Left lung (tissue), 10 donors: ENCODE data around the gene NFKBIE. TPM values are rescaled to one million over a fixed set of nuclear protein-coding genes. Genes with fewer than 3 reads are reported as not detected.

Source experiments
- ATAC-seq: fragments of 200-7000 bp; cut with Tn5 transposase; one replicate; pipeline ENCODE4 v1.9.1; 2020; ENCODE audit warnings: moderate library complexity
- DNase-seq, 4 donors: peaks; one replicate each; pipeline ENCODE4 v3.0.0-alpha.2; 2013 to 2020
- H3K27ac ChIP-seq, 2 donors: fragments of 200-600 bp; sonication (generic) in 1 of 2; one replicate each; pipeline versions ENCODE4 v1.5.0 to v1.8.0; 2020 to 2021
- H3K27me3 ChIP-seq, 2 donors: fragments of 200-600 bp; sonication (generic) in 1 of 2; one replicate each; pipeline versions ENCODE4 v1.5.0 to v1.8.0; 2020 to 2021
- H3K36me3 ChIP-seq, 2 donors: fragments of 200-600 bp; sonication (generic) in 1 of 2; one replicate each; pipeline versions ENCODE4 v1.5.0 to v1.8.0; 2020 to 2021
- H3K4me1 ChIP-seq, 2 donors: fragments of 200-600 bp; one replicate each; pipeline ENCODE4 v1.8.0; 2021
- H3K4me3 ChIP-seq, 2 donors: fragments of 200-600 bp; sonication (generic) in 1 of 2; one replicate each; pipeline versions ENCODE4 v1.5.0 to v1.8.0; 2020 to 2021; ENCODE audit warnings: mild to moderate bottlenecking in 1 of 2
- H3K9me3 ChIP-seq, 2 donors: fragments of 200-600 bp; sonication (generic) in 1 of 2; one replicate each; pipeline versions ENCODE4 v1.5.0 to v1.8.0; 2020 to 2021
- intact Hi-C, 2 donors: fragments of 100-400 bp; cut with DNase I; formaldehyde crosslinking; loops; one replicate each; pipeline versions ENCODE4 v1.11.2 to v1.14.2; 2022
- polyA plus RNA-seq, 6 donors: library from polyadenylated mRNA; unstranded; fragments of 120-200 nt; gene quantifications; one replicate each; pipeline ENCODE4 v1.2.1, GENCODE V29; 2013; ENCODE audit not compliant: insufficient read length in 6 of 6
- total RNA-seq, 2 donors: library from RNA; stranded (reverse); fragmentation: NEBNext Ultra II Directional; extraction: Animal tissue kit (Norgen Biotek cat#: 25700); gene quantifications; one replicate each; pipeline ENCODE4 v1.2.1, GENCODE V29; 2021
- TF ChIP-seq, protein P1 (sequence below), 2 donors: fragments of 200-600 bp; sonication (generic) in 1 of 2; IDR thresholded peaks; one replicate each; pipeline versions ENCODE4 v1.5.0 to v1.8.0; 2021; ENCODE audit warnings: antibody characterized with exemption in 2 of 2
- donor health status: DM: no; HTN: yes; CAD: no.
- donor health status: DM: no; HTN: no; CAD: no.

The NFKBIE gene
- total and polyA plus RNA-seq, 8 donors, result 7.5 to 19.3 (median 8.9) TPM

- ATAC-seq (no peak), DNase-seq (no peak)
- Histone ChIP-seq H3K4me1 (peaks cover 6 to 36% of the 10 kb centered on the region in 2 donors), H3K27ac (no peak overlapping the region), H3K9me3 (no peaks in the 10 kb centered on the region), H3K36me3 (peaks cover 0 to 26% of the 10 kb centered on the region in 2 donors), H3K27me3 (no peaks in the 10 kb centered on the region), H3K4me3 (no peak overlapping the region)
- TF ChIP-seq, protein P1, sequence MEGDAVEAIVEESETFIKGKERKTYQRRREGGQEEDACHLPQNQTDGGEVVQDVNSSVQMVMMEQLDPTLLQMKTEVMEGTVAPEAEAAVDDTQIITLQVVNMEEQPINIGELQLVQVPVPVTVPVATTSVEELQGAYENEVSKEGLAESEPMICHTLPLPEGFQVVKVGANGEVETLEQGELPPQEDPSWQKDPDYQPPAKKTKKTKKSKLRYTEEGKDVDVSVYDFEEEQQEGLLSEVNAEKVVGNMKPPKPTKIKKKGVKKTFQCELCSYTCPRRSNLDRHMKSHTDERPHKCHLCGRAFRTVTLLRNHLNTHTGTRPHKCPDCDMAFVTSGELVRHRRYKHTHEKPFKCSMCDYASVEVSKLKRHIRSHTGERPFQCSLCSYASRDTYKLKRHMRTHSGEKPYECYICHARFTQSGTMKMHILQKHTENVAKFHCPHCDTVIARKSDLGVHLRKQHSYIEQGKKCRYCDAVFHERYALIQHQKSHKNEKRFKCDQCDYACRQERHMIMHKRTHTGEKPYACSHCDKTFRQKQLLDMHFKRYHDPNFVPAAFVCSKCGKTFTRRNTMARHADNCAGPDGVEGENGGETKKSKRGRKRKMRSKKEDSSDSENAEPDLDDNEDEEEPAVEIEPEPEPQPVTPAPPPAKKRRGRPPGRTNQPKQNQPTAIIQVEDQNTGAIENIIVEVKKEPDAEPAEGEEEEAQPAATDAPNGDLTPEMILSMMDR (IDR thresholded peaks at IDR 0.05), result no peak
- intact Hi-C loops, result no loop called here
Measured at GRCh38 chr6:44228836-44229235, 36.5 kb downstream of the NFKBIE start.

DNA sequence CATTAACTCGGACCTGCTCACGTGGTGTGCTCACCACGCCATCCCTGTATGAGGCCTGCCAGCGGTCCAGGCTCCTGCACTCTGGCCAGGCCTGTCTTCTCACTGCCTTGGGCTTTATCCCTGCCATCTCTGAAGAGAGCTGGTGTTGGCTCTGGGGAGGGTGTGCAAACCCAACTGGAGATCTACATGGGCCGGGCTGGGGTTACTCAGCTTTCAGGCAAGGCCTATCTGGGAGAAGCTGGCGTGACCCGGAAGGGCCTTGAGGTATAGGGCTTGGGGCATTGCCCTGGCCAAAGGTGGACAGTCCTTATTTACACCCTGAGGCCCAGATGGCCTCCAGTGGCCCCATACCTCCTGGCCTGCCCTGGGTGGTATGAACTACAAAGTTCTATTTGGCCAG is 36.9 kb downstream of the NFKBIE start:
- peaks cover 8 to 36% of the 10 kb centered on the region in 2 donors for H3K4me1 ChIP-seq
- intact Hi-C loops, result no loop called here
- H3K27ac ChIP-seq, result no peak overlapping the region
- H3K27me3 ChIP-seq, result no peaks in the 10 kb centered on the region
- TF ChIP-seq, protein P1 (IDR thresholded peaks at IDR 0.05), result no peak
- ATAC-seq (no peak), DNase-seq (no peak)
- peaks cover 0 to 26% of the 10 kb centered on the region in 2 donors for H3K36me3 ChIP-seq
- no peak overlapping the region for H3K4me3 ChIP-seq
- H3K9me3 ChIP-seq, result no peaks in the 10 kb centered on the region

DNA sequence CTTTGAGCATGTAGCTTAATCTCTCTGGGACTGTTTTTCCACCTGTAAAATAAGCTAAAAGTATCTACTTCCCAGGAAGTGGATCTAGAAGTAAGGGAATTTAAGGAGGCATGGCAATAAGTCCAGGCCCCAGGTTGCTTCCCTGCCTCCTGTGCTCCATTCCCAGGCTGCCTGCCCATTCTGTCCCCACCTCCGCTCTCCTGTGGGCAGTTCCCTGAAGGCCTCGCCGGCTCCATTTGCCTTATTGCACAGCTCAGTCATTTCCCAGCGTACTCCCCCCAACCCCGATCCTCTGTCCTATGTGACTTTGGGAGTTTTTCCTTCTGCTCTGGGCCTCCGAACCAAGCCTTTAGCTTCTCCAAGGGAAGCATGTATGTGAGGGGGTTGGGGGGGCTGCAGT is 37.3 kb downstream of the NFKBIE start:
- intact Hi-C loops, result no loop called here
- Histone ChIP-seq H3K27ac (no peak overlapping the region), H3K27me3 (no peaks in the 10 kb centered on the region), H3K4me3 (no peak overlapping the region), H3K36me3 (peaks cover 0 to 24% of the 10 kb centered on the region in 2 donors), H3K9me3 (no peaks in the 10 kb centered on the region), H3K4me1 (peaks cover 8 to 36% of the 10 kb centered on the region in 2 donors)
- DNase-seq, result no peak
- no peak for ATAC-seq
- TF ChIP-seq, protein P1 (IDR thresholded peaks at IDR 0.05), result no peak

DNA sequence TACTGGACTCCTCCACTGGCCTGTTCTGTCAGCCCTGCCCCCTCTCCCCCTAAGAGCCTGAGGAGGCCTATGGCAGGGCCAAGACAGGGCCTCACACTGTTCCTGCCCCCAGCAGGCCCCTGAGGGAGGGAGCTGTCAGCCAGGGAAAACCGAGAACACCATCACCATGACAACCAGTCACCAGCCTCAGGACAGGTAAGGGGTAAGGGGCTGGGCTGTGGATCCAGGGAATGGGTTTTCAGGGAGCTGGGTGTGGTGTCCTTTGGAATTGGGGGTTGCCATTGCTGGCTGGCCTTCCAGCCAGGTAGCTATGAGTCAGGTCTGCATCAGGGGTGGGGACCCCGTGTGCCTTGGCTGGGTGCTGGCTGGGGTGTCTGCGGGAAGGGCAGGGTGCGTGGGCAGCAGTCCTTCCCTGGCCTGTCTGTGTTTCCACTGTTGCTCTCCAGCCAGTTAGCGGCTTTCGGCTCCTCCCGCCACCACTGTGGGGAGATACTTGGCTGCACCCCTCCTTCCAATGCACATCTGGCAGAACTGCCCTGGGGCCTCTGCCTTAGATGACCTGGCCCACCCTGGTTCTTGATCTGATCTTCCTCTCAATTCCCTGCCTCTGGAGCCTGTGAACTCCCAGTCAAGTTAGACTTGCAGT is 38.1 kb downstream of the NFKBIE start:
- H3K27ac ChIP-seq, result no peak overlapping the region
- H3K27me3 ChIP-seq, result no peaks in the 10 kb centered on the region
- no peaks in the 10 kb centered on the region for H3K9me3 ChIP-seq
- no peak for DNase-seq
- H3K4me1 ChIP-seq, result peaks cover 8 to 41% of the 10 kb centered on the region in 2 donors
- intact Hi-C loops, result no loop called here
- ATAC-seq, result no peak
- H3K4me3 ChIP-seq, result no peak overlapping the region
- TF ChIP-seq, protein P1 (IDR thresholded peaks at IDR 0.05), result no peak
- peaks cover 0 to 18% of the 10 kb centered on the region in 2 donors for H3K36me3 ChIP-seq

DNA sequence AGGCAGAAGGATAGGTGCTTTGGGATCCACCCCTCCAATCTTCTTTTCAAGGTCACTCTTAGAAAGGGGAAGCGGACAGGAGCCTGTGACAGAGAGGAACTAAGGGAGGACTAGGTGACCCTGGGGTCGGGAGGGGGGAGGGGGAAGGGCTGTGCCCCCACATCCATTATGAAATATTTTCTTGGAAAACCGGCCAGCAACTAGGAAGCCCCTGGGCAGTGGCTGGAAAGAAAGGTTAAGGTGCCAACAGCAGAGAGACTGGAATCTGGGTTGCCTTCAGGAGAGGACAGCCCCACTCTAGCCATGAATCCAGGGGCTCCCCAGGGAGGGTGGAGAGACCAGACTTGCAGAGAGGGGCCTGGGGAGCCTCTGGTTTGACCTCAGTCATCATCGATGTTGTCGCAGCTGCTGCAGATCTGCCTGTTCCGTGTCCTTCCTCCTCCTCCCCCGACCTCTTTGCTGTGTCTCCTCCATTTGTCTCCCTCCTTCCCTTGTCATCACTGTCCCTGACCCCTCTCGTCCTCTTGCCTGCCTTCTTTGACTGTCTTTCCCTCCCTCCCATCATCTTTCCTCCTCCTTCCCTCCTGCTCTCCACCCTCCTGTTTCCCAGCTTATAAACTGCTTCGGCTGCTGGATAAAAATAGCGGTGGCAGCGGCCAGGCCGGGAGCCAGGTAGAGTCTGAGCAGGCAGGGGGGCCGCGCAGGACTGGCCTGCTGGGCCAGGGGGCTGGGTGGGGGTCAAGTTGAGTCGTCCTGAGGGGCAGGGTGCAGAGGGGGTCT is 38.8 kb downstream of the NFKBIE start:
- intact Hi-C loops, result no loop called here
- no peaks in the 10 kb centered on the region for H3K27me3 ChIP-seq
- no peak for ATAC-seq
- H3K27ac ChIP-seq, result no peak overlapping the region
- TF ChIP-seq, protein P1 (IDR thresholded peaks at IDR 0.05), result no peak
- no peak for DNase-seq
- peaks cover 0 to 11% of the 10 kb centered on the region in 2 donors for H3K36me3 ChIP-seq
- no peak overlapping the region for H3K4me3 ChIP-seq
- H3K9me3 ChIP-seq, result no peaks in the 10 kb centered on the region
- H3K4me1 ChIP-seq, result peaks cover 12 to 48% of the 10 kb centered on the region in 2 donors
